GM12801 (cell line): ENCODE measurements around the gene NXPH1.

Experiments used
- TF ChIP-seq, protein P1 (sequence below): IDR thresholded peaks from one replicate; pipeline ENCODE4 v1.5.1; 2011; ENCODE audit warnings: control low read depth; ENCODE audit not compliant: insufficient read length; ENCODE audit errors: extremely low read depth

Gene NXPH1

DNA sequence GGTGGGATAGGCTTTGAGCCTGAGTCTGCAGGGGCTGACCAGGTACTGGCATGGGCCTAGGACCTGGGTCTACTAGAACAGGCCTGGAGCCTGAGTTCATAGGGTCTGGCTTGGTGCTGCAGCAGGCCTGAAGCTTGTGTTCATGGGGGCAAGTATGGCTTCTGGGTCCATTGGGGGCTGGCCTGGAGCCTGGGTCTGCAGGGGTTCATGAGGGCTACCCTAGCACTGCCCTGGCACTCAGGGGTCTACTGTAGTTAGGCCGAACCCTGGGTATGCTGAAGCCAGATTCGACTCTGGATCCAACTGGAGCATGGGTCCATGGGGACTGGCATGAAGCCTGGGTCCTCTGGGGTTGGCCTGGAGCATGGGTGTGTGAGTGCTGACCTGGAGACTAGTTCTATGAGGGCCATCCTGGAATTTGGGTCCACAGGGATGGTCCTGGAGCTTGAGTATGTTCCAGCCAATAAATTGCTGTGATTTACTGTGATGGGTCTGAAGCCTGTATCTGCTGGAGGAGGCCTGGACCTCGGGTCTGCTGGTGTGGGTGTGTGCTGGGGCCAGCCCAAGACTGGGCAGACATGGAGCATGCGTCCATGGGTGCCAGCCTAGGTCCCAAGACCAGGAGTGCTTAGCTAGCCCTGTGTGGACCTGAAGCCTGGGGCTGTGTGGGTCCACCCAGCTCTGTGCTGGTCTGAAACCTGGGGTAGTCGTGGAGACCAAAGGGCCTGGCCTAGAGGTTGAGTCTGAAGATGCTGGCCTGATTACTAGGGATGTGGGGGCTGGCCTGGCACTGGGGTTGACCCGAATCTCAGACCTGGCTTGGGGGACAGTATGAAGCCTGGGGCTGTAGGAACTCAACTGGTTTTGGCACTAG lies 235.5 kb downstream of the NXPH1 start:
- TF ChIP-seq, protein P1, sequence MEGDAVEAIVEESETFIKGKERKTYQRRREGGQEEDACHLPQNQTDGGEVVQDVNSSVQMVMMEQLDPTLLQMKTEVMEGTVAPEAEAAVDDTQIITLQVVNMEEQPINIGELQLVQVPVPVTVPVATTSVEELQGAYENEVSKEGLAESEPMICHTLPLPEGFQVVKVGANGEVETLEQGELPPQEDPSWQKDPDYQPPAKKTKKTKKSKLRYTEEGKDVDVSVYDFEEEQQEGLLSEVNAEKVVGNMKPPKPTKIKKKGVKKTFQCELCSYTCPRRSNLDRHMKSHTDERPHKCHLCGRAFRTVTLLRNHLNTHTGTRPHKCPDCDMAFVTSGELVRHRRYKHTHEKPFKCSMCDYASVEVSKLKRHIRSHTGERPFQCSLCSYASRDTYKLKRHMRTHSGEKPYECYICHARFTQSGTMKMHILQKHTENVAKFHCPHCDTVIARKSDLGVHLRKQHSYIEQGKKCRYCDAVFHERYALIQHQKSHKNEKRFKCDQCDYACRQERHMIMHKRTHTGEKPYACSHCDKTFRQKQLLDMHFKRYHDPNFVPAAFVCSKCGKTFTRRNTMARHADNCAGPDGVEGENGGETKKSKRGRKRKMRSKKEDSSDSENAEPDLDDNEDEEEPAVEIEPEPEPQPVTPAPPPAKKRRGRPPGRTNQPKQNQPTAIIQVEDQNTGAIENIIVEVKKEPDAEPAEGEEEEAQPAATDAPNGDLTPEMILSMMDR = no peak

DNA sequence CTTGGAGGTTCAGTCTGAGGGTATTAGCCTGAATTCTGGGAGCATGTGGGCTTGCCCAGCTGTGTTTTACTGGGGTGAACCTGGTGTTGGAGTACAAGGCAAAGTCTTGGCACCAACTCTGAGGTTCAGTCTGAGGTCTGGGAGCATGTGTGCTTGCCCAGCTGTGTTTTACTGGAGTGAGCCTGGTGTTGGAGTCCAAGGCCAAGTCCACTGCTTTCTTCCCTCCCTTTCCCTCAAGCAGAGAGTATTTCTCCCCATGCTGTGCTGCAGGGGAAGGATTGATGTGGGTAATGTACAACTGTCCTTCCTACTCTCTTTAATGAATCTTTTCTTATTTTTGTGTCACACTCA lies 236.1 kb downstream of the NXPH1 start:
- TF ChIP-seq, protein P1 = no peak

DNA sequence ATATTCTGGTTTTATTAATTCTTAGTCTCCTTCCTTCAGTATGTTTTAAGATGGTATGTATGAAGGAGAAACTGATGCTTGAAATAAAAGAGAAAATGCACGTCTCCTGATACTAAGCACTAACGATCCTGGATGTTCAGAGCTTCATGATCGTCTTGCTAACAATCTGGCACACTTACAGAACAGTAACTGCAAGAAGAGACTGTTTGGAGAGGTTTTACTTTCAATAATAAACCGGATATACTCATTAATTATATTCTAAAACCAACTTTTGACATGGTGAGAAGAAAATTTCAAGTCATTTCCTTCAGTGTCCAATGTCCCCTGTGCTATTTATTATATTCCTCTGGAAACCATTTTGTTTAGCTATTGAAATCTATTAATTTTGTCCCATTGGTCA lies 251.0 kb downstream of the NXPH1 start:
- TF ChIP-seq, protein P1 = no peak

DNA sequence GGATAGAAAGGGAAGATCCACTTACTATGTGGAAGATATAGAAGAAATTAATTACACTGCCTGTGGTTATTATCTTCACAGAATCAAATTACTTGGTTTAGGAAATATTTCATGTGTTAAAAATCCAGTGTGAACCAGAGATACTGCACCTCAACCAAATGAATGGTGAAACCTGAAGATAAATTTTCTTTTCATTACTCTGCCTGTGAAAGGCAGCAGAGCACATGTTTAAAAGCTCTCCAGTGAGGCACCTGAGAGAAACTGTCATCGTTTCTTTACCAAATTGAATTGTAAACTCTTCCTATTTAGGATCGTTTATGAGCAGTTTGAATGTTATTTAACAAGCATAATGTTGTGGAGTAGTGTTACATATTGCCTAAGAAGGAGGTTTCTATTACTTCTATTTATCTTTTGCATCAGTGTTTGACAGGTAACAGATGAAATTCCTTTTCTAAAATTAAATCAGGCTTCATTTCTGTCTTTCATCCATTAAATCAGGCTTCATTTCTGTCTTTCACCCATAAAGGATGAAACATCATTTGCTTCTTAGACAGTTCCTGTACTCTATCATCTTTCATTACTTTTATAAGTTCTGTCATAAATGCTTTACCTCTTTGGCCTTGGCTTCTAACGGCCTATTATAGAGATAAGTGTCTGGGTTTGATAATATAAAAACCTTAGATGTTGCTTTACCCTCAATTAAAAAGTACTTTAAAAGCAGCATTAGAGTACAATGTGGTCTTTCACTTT lies 266.6 kb downstream of the NXPH1 start:
- TF ChIP-seq, protein P1 = no peak

DNA sequence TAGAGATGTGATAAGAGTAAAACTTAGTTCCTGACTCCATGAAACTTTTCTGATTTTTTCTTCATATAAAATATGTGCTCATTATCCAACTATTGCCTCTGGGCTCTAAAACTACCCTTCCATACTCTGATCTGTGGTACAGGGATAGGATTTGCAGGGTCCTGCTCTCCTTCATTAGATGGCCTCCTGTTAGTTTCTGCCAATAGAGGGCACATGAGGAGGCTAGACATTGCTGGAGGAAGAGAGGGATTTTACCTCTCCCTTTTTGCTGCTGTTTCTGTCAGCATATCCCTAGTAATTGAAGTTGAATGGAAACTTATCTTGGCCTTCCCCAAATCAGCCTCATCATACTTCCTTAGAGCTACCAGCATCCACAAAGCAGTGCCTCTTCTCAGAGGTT lies 269.4 kb downstream of the NXPH1 start:
- TF ChIP-seq, protein P1 = no peak

DNA sequence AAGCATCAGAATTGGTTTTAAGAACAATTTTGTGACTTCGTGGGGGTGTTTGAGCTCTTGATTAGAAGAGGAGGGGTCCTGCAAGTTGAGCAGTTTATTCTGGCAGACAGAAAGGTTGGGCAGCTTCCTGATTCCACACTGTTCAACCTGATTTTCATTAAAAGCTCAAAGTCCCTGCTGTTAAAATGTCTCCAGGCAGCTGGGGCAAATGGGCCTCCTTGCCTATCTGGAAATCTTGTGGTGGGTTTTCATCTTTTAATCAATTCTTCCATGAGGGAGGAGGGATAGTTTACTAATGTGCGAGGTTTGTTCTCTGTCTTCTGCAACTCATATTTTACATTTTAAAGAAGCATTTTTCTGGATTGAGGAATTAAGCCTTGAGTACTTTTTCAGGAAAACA lies 276.7 kb downstream of the NXPH1 start:
- TF ChIP-seq, protein P1 = no peak

GRCh38 chr7:8714791-8715190 lies 281.4 kb downstream of the NXPH1 start:
- TF ChIP-seq, protein P1 = no peak
